HCT116 (cell line): Measurements from ENCODE around the gene ZXDC. TPM values are rescaled to one million over a fixed set of nuclear protein-coding genes. Genes with fewer than 3 reads are reported as not detected.

Source experiments
- ATAC-seq: fragments of 200-7000 bp; cut with Tn5 transposase; 2 replicates; pipeline ENCODE4 v1.9.1; 2020; ENCODE audit warnings: mild to moderate bottlenecking, moderate library complexity
- BruUV-seq: library from RNA; stranded (reverse); fragments of 400-500 nt; replicated peaks from 2 replicates; lab custom pipeline; 2021; lab: Mats Ljungman, UMichigan
- CTCF ChIA-PET: fragments of 300-600 bp; sonication (Branson Sonifier 250); formaldehyde crosslinking; loops from one replicate; lab custom pipeline; 2021; ENCODE audit warnings: antibody characterized with exemption; lab: Charles Lee
- POLR2A ChIA-PET: fragments of 300-600, 350-600 bp; sonication (Branson Sonifier 250); formaldehyde crosslinking; loops from one replicate; lab custom pipeline; 2021; ENCODE audit warnings: antibody characterized with exemption; lab: Charles Lee
- RAD21 ChIA-PET, 2 experiments: fragments of 300-600 bp; sonication (Branson Sonifier 250); formaldehyde crosslinking; loops; one replicate each; lab custom pipeline; 2023; ENCODE audit warnings: low total read pairs in 2 of 2; ENCODE audit not compliant: uncharacterized antibody in 2 of 2, unreplicated experiment in 2 of 2, low non-redundant PET in 1 of 2; lab: Charles Lee
- DNase-seq: peaks from one replicate; pipeline ENCODE4 v3.0.0-alpha.2; 2010; ENCODE audit warnings: low read depth, low spot score
- H2AFZ ChIP-seq: fragments of 200-600 bp; shearing (Covaris generic), sonication (generic); 2 replicates; pipeline ENCODE4 v1.6.1; 2017; ENCODE audit warnings: low read depth, mixed run types, mixed read lengths, antibody characterized with exemption, low read length; ENCODE audit not compliant: poor library complexity, severe bottlenecking
- H3K27ac ChIP-seq: 2 replicates; pipeline ENCODE4 v1.5.1; 2012; ENCODE audit warnings: low read depth, low read length
- H3K27me3 ChIP-seq: fragments of 200-600 bp; sonication (generic); 2 replicates; pipeline ENCODE4 v1.6.1; 2016; ENCODE audit warnings: mixed run types, low read length, mixed read lengths; ENCODE audit not compliant: insufficient read depth
- H3K36me3 ChIP-seq, 2 experiments: fragments of 200-500 bp in 1 of 2; fragments of 200-600 bp in 1 of 2; sonication (Bioruptor generic) in 1 of 2; sonication (generic) in 1 of 2; 2 replicates each; pipeline versions ENCODE4 v1.5.1 to v1.6.1; 2014 to 2016; ENCODE audit warnings: low read length in 2 of 2, inconsistent platforms in 1 of 2, mixed read lengths in 1 of 2, mixed run types in 1 of 2; ENCODE audit not compliant: insufficient read depth in 2 of 2, control insufficient read depth in 1 of 2
- H3K4me1 ChIP-seq, 2 experiments: fragments of 200-600 bp in 1 of 2; sonication (generic) in 1 of 2; 2 replicates each; pipeline versions ENCODE4 v1.5.1 to v1.6.1; 2012 to 2017; ENCODE audit warnings: low read length in 2 of 2, inconsistent platforms in 1 of 2, mild to moderate bottlenecking in 1 of 2, mixed read lengths in 1 of 2, mixed run types in 1 of 2, moderate library complexity in 1 of 2; ENCODE audit not compliant: insufficient read depth in 2 of 2, control insufficient read depth in 1 of 2
- H3K4me2 ChIP-seq: fragments of 200-600 bp; sonication (generic); 2 replicates; pipeline ENCODE4 v1.6.1; 2017; ENCODE audit warnings: mixed run types, low read length, mixed read lengths
- H3K4me3 ChIP-seq, 2 experiments: fragments of 200-600 bp in 1 of 2; sonication (generic) in 1 of 2; replicated peaks in 1 of 2; 2 replicates each; pipeline ENCODE4 v1.5.1; 2011 to 2016; ENCODE audit warnings: low read length in 2 of 2, control low read depth in 1 of 2, low read depth in 1 of 2, mild to moderate bottlenecking in 1 of 2, mixed read lengths in 1 of 2, mixed run types in 1 of 2
- H3K79me2 ChIP-seq: fragments of 200-600 bp; sonication (generic); 2 replicates; pipeline ENCODE4 v1.6.1; 2017; ENCODE audit warnings: mild to moderate bottlenecking, mixed run types, low read length, moderate library complexity, mixed read lengths; ENCODE audit not compliant: insufficient read depth
- H3K9ac ChIP-seq: fragments of 200-600 bp; sonication (generic); 2 replicates; pipeline ENCODE4 v1.6.1; 2016; ENCODE audit warnings: low read length, mixed read lengths
- H3K9me2 ChIP-seq: fragments of 200-600 bp; sonication (generic), shearing (Covaris generic); 2 replicates; pipeline ENCODE4 v1.6.1; 2017; ENCODE audit warnings: mixed run types, mild to moderate bottlenecking, moderate library complexity; ENCODE audit not compliant: insufficient read depth
- H3K9me3 ChIP-seq, 2 experiments: fragments of 200-500 bp in 1 of 2; fragments of 200-600 bp in 1 of 2; sonication (Bioruptor generic) in 1 of 2; sonication (generic) in 1 of 2; 2 replicates each; pipeline ENCODE4 v1.6.1; 2014 to 2017; ENCODE audit warnings: low read length in 2 of 2, mixed read lengths in 2 of 2, inconsistent platforms in 1 of 2, low read depth in 1 of 2, mild to moderate bottlenecking in 1 of 2, mixed run types in 1 of 2, moderate library complexity in 1 of 2; ENCODE audit not compliant: control insufficient read depth in 1 of 2, insufficient read depth in 1 of 2
- H4K20me1 ChIP-seq: fragments of 200-600 bp; sonication (generic), shearing (Covaris generic); 2 replicates; pipeline ENCODE4 v1.6.1; 2017; ENCODE audit warnings: mixed run types, mild to moderate bottlenecking, moderate library complexity; ENCODE audit not compliant: insufficient read depth
- ATF3 ChIP-seq: IDR thresholded peaks from 2 replicates; pipeline ENCODE4 v1.6.1; 2012
- CEBPB ChIP-seq: IDR thresholded peaks from 2 replicates; pipeline ENCODE4 v1.6.1; 2012; ENCODE audit warnings: low read depth
- FOSL1 ChIP-seq: IDR thresholded peaks from 2 replicates; pipeline ENCODE4 v1.6.1; 2012; ENCODE audit warnings: low read depth
- RAD21 ChIP-seq: IDR thresholded peaks from 2 replicates; pipeline ENCODE4 v1.6.1; 2012; ENCODE audit warnings: low read depth, mild to moderate bottlenecking
- SIN3A ChIP-seq: IDR thresholded peaks from 2 replicates; pipeline ENCODE4 v1.6.1; 2012; ENCODE audit warnings: low read depth
- SRF ChIP-seq: IDR thresholded peaks from 2 replicates; pipeline ENCODE4 v1.6.1; 2012; ENCODE audit warnings: low read depth
- intact Hi-C: fragments of 100-400 bp; cut with micrococcal nuclease; formaldehyde crosslinking; loops from 2 replicates; pipeline ENCODE4 v1.10.0; 2022
- total RNA-seq: library from RNA; stranded (reverse); gene quantifications from one replicate; pipeline ENCODE4 v1.2.1, GENCODE V29; 2021; ENCODE audit not compliant: unreplicated experiment
- TF ChIP-seq, protein P1 (sequence below): IDR thresholded peaks from 2 replicates; pipeline ENCODE4 v1.6.1; 2012; ENCODE audit warnings: low read depth

Gene ZXDC
- total RNA-seq, 1 experiment from 2014 or later: 29.9 TPM

- Histone ChIP-seq H3K27ac (no peak overlapping the region), H3K9me2 (no peaks in the 10 kb centered on the region), H3K4me2 (no peak overlapping the region), H3K9me3 (no peaks in the 10 kb centered on the region), H4K20me1 (no peaks in the 10 kb centered on the region), H3K27me3 (no peaks in the 10 kb centered on the region), H3K79me2 (no peaks in the 10 kb centered on the region), H3K4me3 (no peak overlapping the region), H3K36me3 (peaks cover 0 to 5% of the 10 kb centered on the region in 2 experiments; a peak in 2 of 4 replicates), H3K4me1 (peaks cover 0 to 7% of the 10 kb centered on the region in 2 experiments; a peak in 1 of 4 replicates), H2AFZ (no peak overlapping the region), H3K9ac (no peak overlapping the region)
- CTCF ChIA-PET: no interaction called here
- no peak for ATAC-seq
- POLR2A ChIA-PET: no interaction called here
- intact Hi-C loops: no loop called here
- BruUV-seq: no TSS peak
- DNase-seq: no peak
- TF ChIP-seq CEBPB: no peak
- no peak for TF ChIP-seq SIN3A
- TF ChIP-seq RAD21: no peak
- no peak for TF ChIP-seq FOSL1
- TF ChIP-seq ATF3: no peak
- TF ChIP-seq, protein P1, sequence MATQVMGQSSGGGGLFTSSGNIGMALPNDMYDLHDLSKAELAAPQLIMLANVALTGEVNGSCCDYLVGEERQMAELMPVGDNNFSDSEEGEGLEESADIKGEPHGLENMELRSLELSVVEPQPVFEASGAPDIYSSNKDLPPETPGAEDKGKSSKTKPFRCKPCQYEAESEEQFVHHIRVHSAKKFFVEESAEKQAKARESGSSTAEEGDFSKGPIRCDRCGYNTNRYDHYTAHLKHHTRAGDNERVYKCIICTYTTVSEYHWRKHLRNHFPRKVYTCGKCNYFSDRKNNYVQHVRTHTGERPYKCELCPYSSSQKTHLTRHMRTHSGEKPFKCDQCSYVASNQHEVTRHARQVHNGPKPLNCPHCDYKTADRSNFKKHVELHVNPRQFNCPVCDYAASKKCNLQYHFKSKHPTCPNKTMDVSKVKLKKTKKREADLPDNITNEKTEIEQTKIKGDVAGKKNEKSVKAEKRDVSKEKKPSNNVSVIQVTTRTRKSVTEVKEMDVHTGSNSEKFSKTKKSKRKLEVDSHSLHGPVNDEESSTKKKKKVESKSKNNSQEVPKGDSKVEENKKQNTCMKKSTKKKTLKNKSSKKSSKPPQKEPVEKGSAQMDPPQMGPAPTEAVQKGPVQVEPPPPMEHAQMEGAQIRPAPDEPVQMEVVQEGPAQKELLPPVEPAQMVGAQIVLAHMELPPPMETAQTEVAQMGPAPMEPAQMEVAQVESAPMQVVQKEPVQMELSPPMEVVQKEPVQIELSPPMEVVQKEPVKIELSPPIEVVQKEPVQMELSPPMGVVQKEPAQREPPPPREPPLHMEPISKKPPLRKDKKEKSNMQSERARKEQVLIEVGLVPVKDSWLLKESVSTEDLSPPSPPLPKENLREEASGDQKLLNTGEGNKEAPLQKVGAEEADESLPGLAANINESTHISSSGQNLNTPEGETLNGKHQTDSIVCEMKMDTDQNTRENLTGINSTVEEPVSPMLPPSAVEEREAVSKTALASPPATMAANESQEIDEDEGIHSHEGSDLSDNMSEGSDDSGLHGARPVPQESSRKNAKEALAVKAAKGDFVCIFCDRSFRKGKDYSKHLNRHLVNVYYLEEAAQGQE: no peak
- TF ChIP-seq SRF: no peak
- RAD21 ChIA-PET: no interaction called here
Observed at GRCh38 chr3:126436826-126437717, 38.6 kb downstream of the ZXDC start.
